ENCODE measurements around the gene HDAC4. TPM values are rescaled to one million over a fixed set of nuclear protein-coding genes. Genes with fewer than 3 reads are reported as not detected.

HDAC4 gene
- polyA plus RNA-seq, 1 donor from 2014 or later: 2.8 TPM

GRCh38 chr2:239225871-239226561 lies 174.8 kb downstream of the HDAC4 start:
- Mint-ChIP-seq H3K36me3 (no peaks in the 10 kb centered on the region), H3K27ac (no peak overlapping the region), H3K27me3 (no peaks in the 10 kb centered on the region), H3K4me1 (peaks cover 22 to 33% (median 27%) of the 10 kb centered on the region in 3 donors), H3K4me3 (peak overlapping the region in 1 of 4 donors; percentile 1), H3K9me3 (no peaks in the 10 kb centered on the region)

- Mint-ChIP-seq H3K4me1 (peaks cover 19 to 27% (median 23%) of the 10 kb centered on the region in 3 donors), H3K27me3 (no peaks in the 10 kb centered on the region), H3K36me3 (no peaks in the 10 kb centered on the region), H3K4me3 (no peak overlapping the region), H3K27ac (peak overlapping the region in 2 of 3 donors; percentile 18 to 32), H3K9me3 (no peaks in the 10 kb centered on the region)
Measured at GRCh38 chr2:239225371-239225851, 175.4 kb downstream of the HDAC4 start.

GRCh38 chr2:239224955-239225354 lies 175.9 kb downstream of the HDAC4 start:
- Mint-ChIP-seq H3K4me1 (peaks cover 19 to 27% (median 23%) of the 10 kb centered on the region in 3 donors), H3K4me3 (no peak overlapping the region), H3K9me3 (no peaks in the 10 kb centered on the region), H3K36me3 (no peaks in the 10 kb centered on the region), H3K27ac (peak overlapping the region in 2 of 3 donors; percentile 18 to 75), H3K27me3 (no peaks in the 10 kb centered on the region)

- H3K27me3 Mint-ChIP-seq: no peaks in the 10 kb centered on the region
- H3K4me3 Mint-ChIP-seq: peak overlapping the region in 1 of 4 donors; percentile 30
- H3K4me1 Mint-ChIP-seq: peaks cover 19 to 27% (median 23%) of the 10 kb centered on the region in 3 donors
- peak overlapping the region in 2 of 3 donors; percentile 63 to 75 for H3K27ac Mint-ChIP-seq
- no peaks in the 10 kb centered on the region for H3K36me3 Mint-ChIP-seq
- no peaks in the 10 kb centered on the region for H3K9me3 Mint-ChIP-seq
Measured at GRCh38 chr2:239224199-239224570, 176.6 kb downstream of the HDAC4 start.

GRCh38 chr2:239223310-239224198 lies 177.3 kb downstream of the HDAC4 start:
- Mint-ChIP-seq H3K36me3 (no peaks in the 10 kb centered on the region), H3K4me1 (peaks cover 19 to 27% (median 23%) of the 10 kb centered on the region in 3 donors)

GRCh38 chr2:239222706-239223309 lies 178.0 kb downstream of the HDAC4 start:
- Mint-ChIP-seq H3K4me1 (peaks cover 17 to 27% (median 23%) of the 10 kb centered on the region in 3 donors), H3K27ac (peak overlapping the region in 1 of 3 donors; percentile 57), H3K36me3 (no peaks in the 10 kb centered on the region), H3K4me3 (peak overlapping the region in 2 of 4 donors; percentile 82 to 84), H3K27me3 (no peaks in the 10 kb centered on the region), H3K9me3 (no peaks in the 10 kb centered on the region)

More at GRCh38 chr2:239223310-239224198, 177.3 kb downstream of the HDAC4 start:
- H3K27me3 Mint-ChIP-seq: no peaks in the 10 kb centered on the region
- H3K9me3 Mint-ChIP-seq: no peaks in the 10 kb centered on the region
- peak overlapping the region in 1 of 4 donors; percentile 39 for H3K4me3 Mint-ChIP-seq
- no peak overlapping the region for H3K27ac Mint-ChIP-seq

- H3K4me1 Mint-ChIP-seq: peaks cover 17 to 27% (median 26%) of the 10 kb centered on the region in 3 donors
- H3K4me3 Mint-ChIP-seq: peak overlapping the region in 2 of 4 donors; percentile 82 to 84
- H3K36me3 Mint-ChIP-seq: no peaks in the 10 kb centered on the region
- H3K9me3 Mint-ChIP-seq: no peaks in the 10 kb centered on the region
- peak overlapping the region in 2 of 3 donors; percentile 28 to 57 for H3K27ac Mint-ChIP-seq
- H3K27me3 Mint-ChIP-seq: no peaks in the 10 kb centered on the region
Measured at GRCh38 chr2:239222312-239222660, 178.5 kb downstream of the HDAC4 start.

- H3K27ac Mint-ChIP-seq: no peak overlapping the region
- no peak overlapping the region for H3K4me3 Mint-ChIP-seq
- H3K36me3 Mint-ChIP-seq: no peaks in the 10 kb centered on the region
- H3K4me1 Mint-ChIP-seq: peaks cover 24 to 33% (median 24%) of the 10 kb centered on the region in 3 donors
- H3K9me3 Mint-ChIP-seq: no peaks in the 10 kb centered on the region
- peaks cover 3% of the 10 kb centered on the region for H3K27me3 Mint-ChIP-seq
Measured at GRCh38 chr2:239220981-239221396, 179.8 kb downstream of the HDAC4 start.

- Mint-ChIP-seq H3K4me1 (peaks cover 24 to 34% (median 25%) of the 10 kb centered on the region in 3 donors), H3K36me3 (no peaks in the 10 kb centered on the region), H3K27me3 (peaks cover 4% of the 10 kb centered on the region), H3K9me3 (no peaks in the 10 kb centered on the region), H3K27ac (peak overlapping the region in 1 of 3 donors; percentile 5), H3K4me3 (no peak overlapping the region)
Measured at GRCh38 chr2:239220341-239220740, 180.5 kb downstream of the HDAC4 start.

GRCh38 chr2:239216614-239217273 lies 184.1 kb downstream of the HDAC4 start:
- Mint-ChIP-seq H3K9me3 (no peaks in the 10 kb centered on the region), H3K27ac (no peak overlapping the region), H3K4me3 (peak overlapping the region in 2 of 4 donors; percentile 58 to 77), H3K4me1 (peaks cover 7 to 13% (median 9%) of the 10 kb centered on the region in 3 donors), H3K36me3 (peaks cover 3% of the 10 kb centered on the region), H3K27me3 (peaks cover 6% of the 10 kb centered on the region)

- peaks cover 3% of the 10 kb centered on the region for H3K36me3 Mint-ChIP-seq
- peaks cover 6% of the 10 kb centered on the region for H3K27me3 Mint-ChIP-seq
- H3K27ac Mint-ChIP-seq: no peak overlapping the region
- H3K4me3 Mint-ChIP-seq: peak overlapping the region in 1 of 4 donors; percentile 71
- H3K4me1 Mint-ChIP-seq: peaks cover 3 to 13% (median 8%) of the 10 kb centered on the region in 3 donors
- no peaks in the 10 kb centered on the region for H3K9me3 Mint-ChIP-seq
Measured at GRCh38 chr2:239215988-239216613, 184.7 kb downstream of the HDAC4 start.

GRCh38 chr2:239215136-239215925 lies 185.5 kb downstream of the HDAC4 start:
- Mint-ChIP-seq H3K4me3 (no peak overlapping the region), H3K27ac (no peak overlapping the region), H3K36me3 (peaks cover 3% of the 10 kb centered on the region), H3K9me3 (no peaks in the 10 kb centered on the region), H3K27me3 (peaks cover 6% of the 10 kb centered on the region), H3K4me1 (peaks cover 3 to 12% (median 8%) of the 10 kb centered on the region in 3 donors)

GRCh38 chr2:239214725-239215124 lies 186.1 kb downstream of the HDAC4 start:
- Mint-ChIP-seq H3K27me3 (peaks cover 6% of the 10 kb centered on the region), H3K9me3 (no peaks in the 10 kb centered on the region), H3K27ac (no peak overlapping the region), H3K4me1 (peaks cover 3 to 12% (median 8%) of the 10 kb centered on the region in 3 donors), H3K4me3 (peak overlapping the region in 1 of 4 donors; percentile 51), H3K36me3 (peaks cover 3% of the 10 kb centered on the region)
